ENCODE results near the gene EPB41L2.

The EPB41L2 gene

GRCh38 chr6:131065824-131066171 lies 2.8 kb upstream of the EPB41L2 start:
- H3K9me3 ChIP-seq = no peaks in the 10 kb centered on the region; the same call in 1 of the 2 replicates
- TF ChIP-seq CTCF (IDR thresholded peaks at IDR 0.05; ENCODE audit: low read depth, low read length) = no peak
- no peaks in the 10 kb centered on the region for H3K4me1 ChIP-seq
- H3K36me3 ChIP-seq = no peaks in the 10 kb centered on the region
- no peak overlapping the region for H3K4me3 ChIP-seq (ENCODE audit: low read depth, low read length)
- peaks cover 20% of the 10 kb centered on the region for H3K27me3 ChIP-seq
- DNase-seq = no peak

- Histone ChIP-seq H3K36me3 (no peaks in the 10 kb centered on the region), H3K4me3 (ENCODE audit: low read depth, low read length) (no peak overlapping the region), H3K4me1 (no peaks in the 10 kb centered on the region), H3K27me3 (peaks cover 23% of the 10 kb centered on the region), H3K9me3 (no peaks in the 10 kb centered on the region; the same call in 1 of the 2 replicates)
- no peak for DNase-seq
- TF ChIP-seq CTCF (IDR thresholded peaks at IDR 0.05; ENCODE audit: low read depth, low read length) = no peak
Observed at GRCh38 chr6:131065112-131065823, 2.2 kb upstream of the EPB41L2 start.

GRCh38 chr6:131063764-131064272 lies 773 bp upstream of the EPB41L2 start:
- H3K9me3 ChIP-seq = no peaks in the 10 kb centered on the region; the same call in 1 of the 2 replicates
- H3K27me3 ChIP-seq = peaks cover 25% of the 10 kb centered on the region
- peak overlapping the region; percentile 56 for H3K4me3 ChIP-seq (ENCODE audit: low read depth, low read length)
- DNase-seq = no peak
- H3K36me3 ChIP-seq = no peaks in the 10 kb centered on the region
- no peaks in the 10 kb centered on the region for H3K4me1 ChIP-seq
- TF ChIP-seq CTCF (IDR thresholded peaks at IDR 0.05; ENCODE audit: low read depth, low read length) = no peak

- peak; percentile 13 for DNase-seq
- no peak for TF ChIP-seq CTCF (IDR thresholded peaks at IDR 0.05; ENCODE audit: low read depth, low read length)
Observed at GRCh38 chr6:131062241-131063027, 611 bp downstream of the EPB41L2 start.

GRCh38 chr6:131061751-131062119 lies 1.3 kb downstream of the EPB41L2 start:
- TF ChIP-seq CTCF (IDR thresholded peaks at IDR 0.05; ENCODE audit: low read depth, low read length) = no peak
- Histone ChIP-seq H3K4me3 (ENCODE audit: low read depth, low read length) (no peak overlapping the region), H3K36me3 (no peaks in the 10 kb centered on the region), H3K9me3 (no peaks in the 10 kb centered on the region; the same call in 1 of the 2 replicates), H3K4me1 (no peaks in the 10 kb centered on the region), H3K27me3 (peaks cover 25% of the 10 kb centered on the region)
- no peak for DNase-seq

More at GRCh38 chr6:131062241-131063027, 611 bp downstream of the EPB41L2 start:
- Histone ChIP-seq H3K36me3 (no peaks in the 10 kb centered on the region), H3K4me1 (no peaks in the 10 kb centered on the region), H3K4me3 (ENCODE audit: low read depth, low read length) (peak overlapping the region; percentile 56), H3K9me3 (no peaks in the 10 kb centered on the region; the same call in 1 of the 2 replicates), H3K27me3 (peaks cover 25% of the 10 kb centered on the region)

Data from BE2C (cell line).